ENCODE data around the gene NXPH2.

The NXPH2 gene

DNA sequence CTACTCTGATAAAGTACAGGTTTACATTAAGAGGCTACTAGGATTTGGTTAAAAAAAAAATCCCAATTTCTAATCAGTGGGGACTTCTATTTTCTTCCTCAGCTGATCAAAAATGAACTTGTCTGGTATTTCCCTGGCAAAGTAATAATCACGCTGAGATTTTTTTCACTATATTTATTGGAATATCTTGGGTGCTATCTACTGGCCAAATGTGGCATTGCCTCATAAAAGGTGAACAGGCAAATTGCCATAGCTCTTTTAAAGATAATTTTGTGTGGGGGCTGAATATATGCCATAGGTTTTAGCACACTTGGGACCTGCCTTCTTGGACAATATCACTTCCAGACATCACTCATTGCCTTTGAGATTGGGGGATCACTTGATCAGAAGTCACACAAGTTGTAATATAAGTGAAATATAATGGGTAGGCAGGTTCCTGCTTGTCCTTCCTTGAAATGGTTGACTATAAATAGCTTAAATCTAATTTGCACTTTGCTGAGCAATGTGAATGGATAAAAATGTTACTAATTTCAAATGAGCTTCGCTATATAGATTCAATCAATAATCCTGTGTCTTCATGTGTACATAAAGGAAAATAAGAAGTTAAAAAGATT is 7.0 kb upstream of the NXPH2 start:
- Histone ChIP-seq H3K36me3 (ENCODE audit: control insufficient read depth, insufficient read depth, low read length) (no peaks in the 10 kb centered on the region), H3K4me3 (ENCODE audit: insufficient read depth, low read depth, low read length, poor library complexity, severe bottlenecking) (no peak overlapping the region), H3K4me1 (ENCODE audit: control insufficient read depth, insufficient read depth, low read length, poor library complexity, severe bottlenecking) (no peaks in the 10 kb centered on the region), H3K27ac (ENCODE audit: insufficient read depth, low read length, poor library complexity, severe bottlenecking) (no peak overlapping the region), H3K27me3 (replicated peaks; ENCODE audit: control insufficient read depth, insufficient read depth, low read length, poor library complexity, severe bottlenecking) (no peaks in the 10 kb centered on the region), H3K9me3 (ENCODE audit: control insufficient read depth, low read length) (no peaks in the 10 kb centered on the region)
- no peak for DNase-seq

- Histone ChIP-seq H3K9me3 (ENCODE audit: control insufficient read depth, low read length) (no peaks in the 10 kb centered on the region), H3K4me1 (ENCODE audit: control insufficient read depth, insufficient read depth, low read length, poor library complexity, severe bottlenecking) (no peaks in the 10 kb centered on the region), H3K27ac (ENCODE audit: insufficient read depth, low read length, poor library complexity, severe bottlenecking) (no peak overlapping the region), H3K36me3 (ENCODE audit: control insufficient read depth, insufficient read depth, low read length) (no peaks in the 10 kb centered on the region), H3K4me3 (ENCODE audit: insufficient read depth, low read depth, low read length, poor library complexity, severe bottlenecking) (no peak overlapping the region), H3K27me3 (replicated peaks; ENCODE audit: control insufficient read depth, insufficient read depth, low read length, poor library complexity, severe bottlenecking) (no peaks in the 10 kb centered on the region)
- DNase-seq: no peak
These were observed 2.2 kb upstream of the NXPH2 start for GRCh38 chr2:138782383-138782782.

- no peaks in the 10 kb centered on the region for H3K27me3 ChIP-seq (replicated peaks; ENCODE audit: control insufficient read depth, insufficient read depth, low read length, poor library complexity, severe bottlenecking)
- no peak overlapping the region for H3K4me3 ChIP-seq (ENCODE audit: insufficient read depth, low read depth, low read length, poor library complexity, severe bottlenecking)
- no peaks in the 10 kb centered on the region for H3K36me3 ChIP-seq (ENCODE audit: control insufficient read depth, insufficient read depth, low read length)
These were observed 718 bp upstream of the NXPH2 start for GRCh38 chr2:138780908-138781307.

GRCh38 chr2:138780446-138780880 is 273 bp upstream of the NXPH2 start:
- H3K36me3 ChIP-seq (ENCODE audit: control insufficient read depth, insufficient read depth, low read length): no peaks in the 10 kb centered on the region
- H3K27me3 ChIP-seq (replicated peaks; ENCODE audit: control insufficient read depth, insufficient read depth, low read length, poor library complexity, severe bottlenecking): no peaks in the 10 kb centered on the region
- no peak overlapping the region for H3K4me3 ChIP-seq (ENCODE audit: insufficient read depth, low read depth, low read length, poor library complexity, severe bottlenecking)
- no peaks in the 10 kb centered on the region for H3K9me3 ChIP-seq (ENCODE audit: control insufficient read depth, low read length)
- no peaks in the 10 kb centered on the region for H3K4me1 ChIP-seq (ENCODE audit: control insufficient read depth, insufficient read depth, low read length, poor library complexity, severe bottlenecking)
- DNase-seq: no peak
- no peak overlapping the region for H3K27ac ChIP-seq (ENCODE audit: insufficient read depth, low read length, poor library complexity, severe bottlenecking)

More at GRCh38 chr2:138780908-138781307, 718 bp upstream of the NXPH2 start:
- H3K9me3 ChIP-seq (ENCODE audit: control insufficient read depth, low read length): no peaks in the 10 kb centered on the region
- H3K27ac ChIP-seq (ENCODE audit: insufficient read depth, low read length, poor library complexity, severe bottlenecking): no peak overlapping the region
- DNase-seq: no peak
- no peaks in the 10 kb centered on the region for H3K4me1 ChIP-seq (ENCODE audit: control insufficient read depth, insufficient read depth, low read length, poor library complexity, severe bottlenecking)

DNA sequence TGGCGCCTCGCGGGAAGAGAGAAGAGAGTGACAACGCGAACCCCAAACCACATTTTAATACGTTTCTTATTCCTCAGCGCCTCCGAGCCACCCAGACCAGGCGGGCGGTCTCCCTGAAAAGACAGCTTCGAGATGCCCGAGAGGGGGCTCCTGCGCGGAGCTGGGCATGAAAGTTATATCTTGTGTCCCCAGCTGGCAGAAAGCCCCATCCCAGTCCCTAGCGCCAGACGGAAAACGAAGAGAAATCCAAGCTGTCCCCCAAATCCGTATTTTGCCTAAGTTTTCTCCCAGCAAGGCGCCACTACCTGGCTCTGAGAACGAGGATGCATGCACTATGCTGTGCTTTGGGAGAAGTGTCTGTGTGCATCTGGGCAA is 797 bp downstream of the NXPH2 start:
- no peaks in the 10 kb centered on the region for H3K36me3 ChIP-seq (ENCODE audit: control insufficient read depth, insufficient read depth, low read length)
- no peaks in the 10 kb centered on the region for H3K9me3 ChIP-seq (ENCODE audit: control insufficient read depth, low read length)
- no peak overlapping the region for H3K4me3 ChIP-seq (ENCODE audit: insufficient read depth, low read depth, low read length, poor library complexity, severe bottlenecking)
- H3K4me1 ChIP-seq (ENCODE audit: control insufficient read depth, insufficient read depth, low read length, poor library complexity, severe bottlenecking): no peaks in the 10 kb centered on the region
- no peaks in the 10 kb centered on the region for H3K27me3 ChIP-seq (replicated peaks; ENCODE audit: control insufficient read depth, insufficient read depth, low read length, poor library complexity, severe bottlenecking)
- H3K27ac ChIP-seq (ENCODE audit: insufficient read depth, low read length, poor library complexity, severe bottlenecking): no peak overlapping the region
- no peak for DNase-seq

- Histone ChIP-seq H3K4me3 (ENCODE audit: insufficient read depth, low read depth, low read length, poor library complexity, severe bottlenecking) (no peak overlapping the region), H3K27ac (ENCODE audit: insufficient read depth, low read length, poor library complexity, severe bottlenecking) (no peak overlapping the region), H3K36me3 (ENCODE audit: control insufficient read depth, insufficient read depth, low read length) (no peaks in the 10 kb centered on the region), H3K4me1 (ENCODE audit: control insufficient read depth, insufficient read depth, low read length, poor library complexity, severe bottlenecking) (no peaks in the 10 kb centered on the region), H3K9me3 (ENCODE audit: control insufficient read depth, low read length) (no peaks in the 10 kb centered on the region), H3K27me3 (replicated peaks; ENCODE audit: control insufficient read depth, insufficient read depth, low read length, poor library complexity, severe bottlenecking) (no peaks in the 10 kb centered on the region)
- no peak for DNase-seq
These were observed 2.2 kb downstream of the NXPH2 start for GRCh38 chr2:138777996-138778395.

- no peak overlapping the region for H3K27ac ChIP-seq (ENCODE audit: insufficient read depth, low read length, poor library complexity, severe bottlenecking)
- H3K36me3 ChIP-seq (ENCODE audit: control insufficient read depth, insufficient read depth, low read length): no peaks in the 10 kb centered on the region
- H3K4me3 ChIP-seq (ENCODE audit: insufficient read depth, low read depth, low read length, poor library complexity, severe bottlenecking): no peak overlapping the region
- DNase-seq: no peak
- H3K27me3 ChIP-seq (replicated peaks; ENCODE audit: control insufficient read depth, insufficient read depth, low read length, poor library complexity, severe bottlenecking): no peaks in the 10 kb centered on the region
- no peaks in the 10 kb centered on the region for H3K9me3 ChIP-seq (ENCODE audit: control insufficient read depth, low read length)
- H3K4me1 ChIP-seq (ENCODE audit: control insufficient read depth, insufficient read depth, low read length, poor library complexity, severe bottlenecking): no peaks in the 10 kb centered on the region
These were observed 4.5 kb downstream of the NXPH2 start for GRCh38 chr2:138775736-138776135.

DNA sequence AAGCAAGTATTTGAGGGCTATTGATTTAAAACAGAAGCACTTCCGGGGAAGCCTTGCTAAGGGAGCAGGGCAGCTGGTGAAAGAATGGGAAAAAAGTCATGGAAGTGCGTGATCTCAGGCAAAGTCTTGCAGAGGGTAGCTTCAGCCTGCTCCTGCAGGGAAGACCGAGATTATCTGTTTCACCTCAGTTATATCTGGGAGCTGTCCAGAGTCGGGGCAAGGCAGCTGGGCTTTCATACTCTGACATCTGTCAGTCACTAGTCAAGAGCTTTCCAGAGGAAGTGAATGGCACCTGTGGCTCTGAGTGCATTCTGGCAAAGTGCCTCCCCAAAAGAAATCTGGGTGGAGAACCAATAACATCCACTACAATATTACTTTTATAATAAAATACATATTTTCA is 8.7 kb downstream of the NXPH2 start:
- H3K36me3 ChIP-seq (ENCODE audit: control insufficient read depth, insufficient read depth, low read length): no peaks in the 10 kb centered on the region
- H3K4me3 ChIP-seq (ENCODE audit: insufficient read depth, low read depth, low read length, poor library complexity, severe bottlenecking): no peak overlapping the region
- H3K9me3 ChIP-seq (ENCODE audit: control insufficient read depth, low read length): no peaks in the 10 kb centered on the region
- H3K27me3 ChIP-seq (replicated peaks; ENCODE audit: control insufficient read depth, insufficient read depth, low read length, poor library complexity, severe bottlenecking): no peaks in the 10 kb centered on the region
- H3K4me1 ChIP-seq (ENCODE audit: control insufficient read depth, insufficient read depth, low read length, poor library complexity, severe bottlenecking): no peaks in the 10 kb centered on the region
- no peak for DNase-seq
- no peak overlapping the region for H3K27ac ChIP-seq (ENCODE audit: insufficient read depth, low read length, poor library complexity, severe bottlenecking)

- DNase-seq: no peak
- no peak overlapping the region for H3K27ac ChIP-seq (ENCODE audit: insufficient read depth, low read length, poor library complexity, severe bottlenecking)
- no peaks in the 10 kb centered on the region for H3K36me3 ChIP-seq (ENCODE audit: control insufficient read depth, insufficient read depth, low read length)
- H3K4me1 ChIP-seq (ENCODE audit: control insufficient read depth, insufficient read depth, low read length, poor library complexity, severe bottlenecking): no peaks in the 10 kb centered on the region
- H3K27me3 ChIP-seq (replicated peaks; ENCODE audit: control insufficient read depth, insufficient read depth, low read length, poor library complexity, severe bottlenecking): no peaks in the 10 kb centered on the region
- H3K4me3 ChIP-seq (ENCODE audit: insufficient read depth, low read depth, low read length, poor library complexity, severe bottlenecking): no peak overlapping the region
- no peaks in the 10 kb centered on the region for H3K9me3 ChIP-seq (ENCODE audit: control insufficient read depth, low read length)
These were observed 13.1 kb downstream of the NXPH2 start for GRCh38 chr2:138767101-138767500.

DNA sequence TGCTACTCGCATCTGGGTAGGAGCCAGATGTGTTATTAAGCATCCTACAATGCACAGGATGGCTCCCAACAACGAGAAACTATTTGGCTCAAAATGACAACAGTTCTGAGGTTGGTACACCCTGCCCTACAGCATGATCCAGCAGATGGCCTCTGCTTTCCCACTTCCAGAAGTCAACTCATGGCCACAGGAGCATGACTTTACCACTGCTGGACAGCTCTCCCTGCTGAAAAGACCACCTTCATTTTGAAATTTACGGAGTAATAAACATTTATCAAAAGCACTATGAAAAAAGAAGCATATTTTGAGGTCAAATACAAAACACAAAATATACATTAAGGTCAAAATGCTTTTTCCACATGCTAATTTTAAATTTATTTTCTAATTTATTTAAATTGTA is 13.7 kb downstream of the NXPH2 start:
- Histone ChIP-seq H3K27me3 (replicated peaks; ENCODE audit: control insufficient read depth, insufficient read depth, low read length, poor library complexity, severe bottlenecking) (no peaks in the 10 kb centered on the region), H3K36me3 (ENCODE audit: control insufficient read depth, insufficient read depth, low read length) (no peaks in the 10 kb centered on the region), H3K4me1 (ENCODE audit: control insufficient read depth, insufficient read depth, low read length, poor library complexity, severe bottlenecking) (no peaks in the 10 kb centered on the region), H3K27ac (ENCODE audit: insufficient read depth, low read length, poor library complexity, severe bottlenecking) (no peak overlapping the region), H3K9me3 (ENCODE audit: control insufficient read depth, low read length) (no peaks in the 10 kb centered on the region), H3K4me3 (ENCODE audit: insufficient read depth, low read depth, low read length, poor library complexity, severe bottlenecking) (no peak overlapping the region)
- no peak for DNase-seq

Measured in effector memory CD4-positive, alpha-beta T cell (primary cell).